Breast epithelium (tissue), 3 donors: ENCODE results near the gene CCN6.

Experiments used
- CTCF ChIP-seq, 3 donors: fragments of 450-650 bp; IDR thresholded peaks; one replicate each; pipeline ENCODE4 v1.5.1; 2016 to 2017; ENCODE audit warnings: antibody characterized with exemption in 3 of 3, mild to moderate bottlenecking in 3 of 3, moderate library complexity in 3 of 3
- POLR2A ChIP-seq: fragments of 450-650 bp; IDR thresholded peaks from one replicate; pipeline ENCODE4 v1.6.1; 2016; ENCODE audit warnings: antibody characterized with exemption, mild to moderate bottlenecking, moderate library complexity
- POLR2AphosphoS5 ChIP-seq, 3 donors: sonication (generic); formaldehyde crosslinking; IDR thresholded peaks; one replicate each; pipeline ENCODE4 v1.6.1; 2017; ENCODE audit warnings: antibody characterized with exemption in 3 of 3

- TF ChIP-seq CTCF (IDR thresholded peaks at IDR 0.05) (no peak), POLR2A (no peak), POLR2AphosphoS5 (IDR thresholded peaks at IDR 0.05) (no peak)
Measured at GRCh38 chr6:112008482-112008881, 45.4 kb upstream of the CCN6 start.
